Ramos (cell line): ENCODE results near the gene TPT1.
"Not testable (repeated sequence)": the region's sequence is repeated elsewhere in the genome, so short reads cannot be mapped to it uniquely, and the experiment has no call there.

Experiments used
- in situ Hi-C: fragments of 300-500 bp; cut with MboI; formaldehyde crosslinking; loops from one replicate; pipeline ENCODE4 v1.14.3; 2022; ENCODE audit warnings: low sequenced_read_pairs; ENCODE audit not compliant: unreplicated experiment

The TPT1 gene

GRCh38 chr13:45341034-45341798 is at the start of gene TPT1:
Gene TPT1 (minus strand): TSS chr13:45341183. CDS start chr13:45341069, 114 bp downstream.
- in situ Hi-C loops: no loop called here

- in situ Hi-C loops: not testable (repeated sequence)
These were observed 49.4 kb upstream of the TPT1 start for GRCh38 chr13:45390348-45390747.

- in situ Hi-C loops: no loop called here
These were observed 47.7 kb upstream of the TPT1 start for GRCh38 chr13:45388664-45389063.

GRCh38 chr13:45386892-45387575 is 46.1 kb upstream of the TPT1 start:
- in situ Hi-C loops: not testable (repeated sequence)

GRCh38 chr13:45385907-45386553 is 45.0 kb upstream of the TPT1 start:
- in situ Hi-C loops: no loop called here

GRCh38 chr13:45385320-45385719 is 44.3 kb upstream of the TPT1 start:
- in situ Hi-C loops: no loop called here

GRCh38 chr13:45384474-45385174 is 43.6 kb upstream of the TPT1 start:
- in situ Hi-C loops: no loop called here

GRCh38 chr13:45382739-45383138 is 41.8 kb upstream of the TPT1 start:
- in situ Hi-C loops: not testable (repeated sequence)

GRCh38 chr13:45381196-45381595 is 40.2 kb upstream of the TPT1 start:
- in situ Hi-C loops: no loop called here

- in situ Hi-C loops: not testable (repeated sequence)
These were observed 39.7 kb upstream of the TPT1 start for GRCh38 chr13:45380708-45381107.

- in situ Hi-C loops: not testable (repeated sequence)
These were observed 38.5 kb upstream of the TPT1 start for GRCh38 chr13:45379516-45379915.

GRCh38 chr13:45378786-45379185 is 37.8 kb upstream of the TPT1 start:
- in situ Hi-C loops: not testable (repeated sequence)

GRCh38 chr13:45377314-45377713 is 36.3 kb upstream of the TPT1 start:
- in situ Hi-C loops: not testable (repeated sequence)

- in situ Hi-C loops: not testable (repeated sequence)
These were observed 35.7 kb upstream of the TPT1 start for GRCh38 chr13:45376651-45377050.

- in situ Hi-C loops: loop anchor here (25.0 kb wide), 1 partner anchor 937 kb away; no protein-coding TSS in a partner anchor
These were observed 33.9 kb upstream of the TPT1 start for GRCh38 chr13:45374917-45375316.

- in situ Hi-C loops: loop anchor here (25.0 kb wide), 1 partner anchor 939 kb away; no protein-coding TSS in a partner anchor
These were observed 32.2 kb upstream of the TPT1 start for GRCh38 chr13:45373162-45373547.

- in situ Hi-C loops: loop anchor here (25.0 kb wide), 1 partner anchor 940 kb away; no protein-coding TSS in a partner anchor
These were observed 31.5 kb upstream of the TPT1 start for GRCh38 chr13:45372189-45373161.

GRCh38 chr13:45370922-45371406 is 30.0 kb upstream of the TPT1 start:
- in situ Hi-C loops: loop anchor here (25.0 kb wide), 1 partner anchor 941 kb away; no protein-coding TSS in a partner anchor

GRCh38 chr13:45369116-45369515 is 28.1 kb upstream of the TPT1 start:
- in situ Hi-C loops: loop anchor here (25.0 kb wide), 1 partner anchor 943 kb away; no protein-coding TSS in a partner anchor
